Measurements from ENCODE around the gene ADGRB3.
"Not testable (repeated sequence)": the region's sequence is repeated elsewhere in the genome, so short reads cannot be mapped to it uniquely, and the experiment has no call there.

The ADGRB3 gene

GRCh38 chr6:68738039-68738438 is 103.0 kb downstream of the ADGRB3 start:
- DNase-seq (ENCODE audit: low read depth in 2 of 2), result no peak

GRCh38 chr6:68740828-68741500 is 105.9 kb downstream of the ADGRB3 start:
- DNase-seq (ENCODE audit: low read depth in 2 of 2), result no peak

GRCh38 chr6:68741501-68742386 is 106.7 kb downstream of the ADGRB3 start:
- DNase-seq (ENCODE audit: low read depth in 2 of 2), result no peak

- DNase-seq (ENCODE audit: low read depth in 2 of 2), result no peak
Observed at GRCh38 chr6:68743099-68743498, 108.0 kb downstream of the ADGRB3 start.

GRCh38 chr6:68744376-68744775 is 109.3 kb downstream of the ADGRB3 start:
- not testable (repeated sequence) for DNase-seq (ENCODE audit: low read depth in 2 of 2)

- no peak for DNase-seq (ENCODE audit: low read depth in 2 of 2)
Observed at GRCh38 chr6:68746376-68746775, 111.3 kb downstream of the ADGRB3 start.

- DNase-seq (ENCODE audit: low read depth in 2 of 2), result no peak
Observed at GRCh38 chr6:68747110-68747790, 112.2 kb downstream of the ADGRB3 start.

GRCh38 chr6:68747832-68748231 is 112.8 kb downstream of the ADGRB3 start:
- DNase-seq (ENCODE audit: low read depth in 2 of 2), result not testable (repeated sequence)

- DNase-seq (ENCODE audit: low read depth in 2 of 2), result no peak
Observed at GRCh38 chr6:68754681-68755213, 119.7 kb downstream of the ADGRB3 start.

- no peak for DNase-seq (ENCODE audit: low read depth in 2 of 2)
Observed at GRCh38 chr6:68756454-68757375, 121.6 kb downstream of the ADGRB3 start.

- no peak for DNase-seq (ENCODE audit: low read depth in 2 of 2)
Observed at GRCh38 chr6:68757821-68758220, 122.7 kb downstream of the ADGRB3 start.

GRCh38 chr6:68758559-68758958 is 123.5 kb downstream of the ADGRB3 start:
- DNase-seq (ENCODE audit: low read depth in 2 of 2), result no peak

GRCh38 chr6:68760485-68760884 is 125.4 kb downstream of the ADGRB3 start:
- no peak for DNase-seq (ENCODE audit: low read depth in 2 of 2)

- no peak for DNase-seq (ENCODE audit: low read depth in 2 of 2)
Observed at GRCh38 chr6:68760941-68761676, 126.0 kb downstream of the ADGRB3 start.

- DNase-seq (ENCODE audit: low read depth in 2 of 2), result no peak
Observed at GRCh38 chr6:68761985-68762384, 126.9 kb downstream of the ADGRB3 start.

GRCh38 chr6:68771426-68771825 is 136.3 kb downstream of the ADGRB3 start:
- DNase-seq (ENCODE audit: low read depth in 2 of 2), result no peak

- DNase-seq (ENCODE audit: low read depth in 2 of 2), result no peak
Observed at GRCh38 chr6:68774843-68775242, 139.8 kb downstream of the ADGRB3 start.

- no peak for DNase-seq (ENCODE audit: low read depth in 2 of 2)
Observed at GRCh38 chr6:68776354-68776753, 141.3 kb downstream of the ADGRB3 start.

- no peak for DNase-seq (ENCODE audit: low read depth in 2 of 2)
Observed at GRCh38 chr6:68777956-68778355, 142.9 kb downstream of the ADGRB3 start.

- no peak for DNase-seq (ENCODE audit: low read depth in 2 of 2)
Observed at GRCh38 chr6:68778356-68779020, 143.4 kb downstream of the ADGRB3 start.
